SU-DHL-6 (cell line): Measurements from ENCODE around the gene SLC8A3.

ENCODE experiments used
- H2AFZ ChIP-seq: fragments of 200-600 bp; sonication (generic); 2 replicates; pipeline ENCODE4 v1.6.1; 2014; ENCODE audit warnings: low read depth, mild to moderate bottlenecking, moderate library complexity, mixed read lengths, antibody characterized with exemption, low read length; ENCODE audit not compliant: severe bottlenecking
- H3F3A ChIP-seq: fragments of 200-600 bp; shearing (Covaris generic); 2 replicates; pipeline ENCODE4 v1.6.0; 2016; ENCODE audit warnings: antibody characterized with exemption, mild to moderate bottlenecking; ENCODE audit not compliant: insufficient read depth
- H3K27ac ChIP-seq: fragments of 200-600 bp; sonication (generic); 2 replicates; pipeline ENCODE4 v1.5.1; 2016; ENCODE audit warnings: low read depth, mild to moderate bottlenecking, low read length, moderate library complexity, mixed read lengths
- H3K27me3 ChIP-seq: fragments of 200-600 bp; sonication (generic), shearing (Covaris generic); 2 replicates; pipeline ENCODE4 v1.6.0; 2014; ENCODE audit warnings: mild to moderate bottlenecking, low read length
- H3K36me3 ChIP-seq: fragments of 200-600 bp; sonication (generic); 2 replicates; pipeline ENCODE4 v1.6.1; 2014; ENCODE audit warnings: mild to moderate bottlenecking, low read length, mixed read lengths
- H3K4me2 ChIP-seq: fragments of 300-600, 200-600 bp; shearing (Covaris generic), sonication (generic); 2 replicates; pipeline ENCODE4 v1.6.0; 2014; ENCODE audit warnings: low read length, low read depth, mild to moderate bottlenecking; ENCODE audit not compliant: poor library complexity, severe bottlenecking
- H3K4me3 ChIP-seq: fragments of 200-600 bp; sonication (generic); 2 replicates; pipeline ENCODE4 v1.5.1; 2014; ENCODE audit warnings: antibody characterized with exemption, low read length, mild to moderate bottlenecking, mixed read lengths; ENCODE audit not compliant: insufficient read depth, poor library complexity, severe bottlenecking
- H3K79me2 ChIP-seq: fragments of 200-600 bp; sonication (generic); 2 replicates; pipeline ENCODE4 v1.6.1; 2014; ENCODE audit warnings: mild to moderate bottlenecking, low read length, moderate library complexity; ENCODE audit not compliant: insufficient read depth
- H3K9ac ChIP-seq: fragments of 200-600 bp; sonication (generic); 2 replicates; pipeline ENCODE4 v1.7.0; 2014; ENCODE audit warnings: mild to moderate bottlenecking, low read length
- H3K9me2 ChIP-seq: fragments of 200-600 bp; sonication (generic); replicated peaks from 2 replicates; pipeline ENCODE4 v1.6.1; 2014; ENCODE audit warnings: low read length; ENCODE audit not compliant: insufficient read depth
- H3K9me3 ChIP-seq: fragments of 200-600 bp; sonication (generic); 2 replicates; pipeline ENCODE4 v1.6.1; 2014; ENCODE audit warnings: low read length, mixed read lengths; ENCODE audit not compliant: insufficient read depth
- H4K20me1 ChIP-seq: fragments of 200-600 bp; sonication (generic); 2 replicates; pipeline ENCODE4 v1.6.1; 2014; ENCODE audit warnings: low read depth, mild to moderate bottlenecking, antibody characterized with exemption, low read length, moderate library complexity, mixed read lengths
- CTCF ChIP-seq: fragments of 200-600 bp; sonication (generic); IDR thresholded peaks from one replicate; pipeline ENCODE4 v1.5.1; 2017; ENCODE audit warnings: antibody characterized with exemption, mild to moderate bottlenecking, low read length, moderate library complexity; ENCODE audit not compliant: insufficient read depth, poor library complexity, severe bottlenecking
- EZH2phosphoT487 ChIP-seq: fragments of 200-600 bp; sonication (generic), shearing (Covaris generic); conservative IDR thresholded peaks from 2 replicates; pipeline ENCODE4 v1.6.1; 2018; ENCODE audit warnings: mild to moderate bottlenecking, antibody characterized with exemption, low read length, moderate library complexity, mixed read lengths

SLC8A3 gene

GRCh38 chr14:70162358-70162757 lies 26.4 kb downstream of the SLC8A3 start:
- Histone ChIP-seq H2AFZ (no peak overlapping the region), H3K27ac (no peak overlapping the region), H3K9me2 (no peaks in the 10 kb centered on the region), H3K79me2 (no peaks in the 10 kb centered on the region), H3K4me3 (no peak overlapping the region), H3K36me3 (no peaks in the 10 kb centered on the region), H4K20me1 (no peaks in the 10 kb centered on the region), H3K9ac (no peak overlapping the region), H3F3A (no peaks in the 10 kb centered on the region), H3K9me3 (no peaks in the 10 kb centered on the region), H3K27me3 (no peaks in the 10 kb centered on the region; the same call in 1 of the 2 replicates), H3K4me2 (no peak overlapping the region)
- no peak for TF ChIP-seq EZH2phosphoT487
- no peak for TF ChIP-seq CTCF

DNA sequence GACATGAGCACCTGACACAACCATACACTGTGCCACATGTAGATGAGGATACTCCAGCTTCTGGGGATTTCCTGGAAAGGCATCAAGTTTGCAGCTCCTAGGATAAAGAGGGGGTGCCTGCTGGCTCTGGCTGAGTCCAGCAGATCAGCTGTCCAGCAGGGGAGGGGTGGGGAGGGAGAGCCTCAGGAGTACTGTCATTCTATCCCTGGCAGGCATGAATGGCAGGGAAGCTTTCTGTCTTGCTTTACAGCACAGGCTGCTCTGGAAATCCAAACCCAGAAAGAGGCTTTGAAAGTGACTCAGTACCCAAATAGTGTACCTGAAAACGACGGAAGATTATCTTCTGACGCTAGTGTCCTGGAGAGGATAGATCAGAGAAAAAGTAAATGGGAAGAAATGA lies 32.2 kb downstream of the SLC8A3 start:
- H2AFZ ChIP-seq, result no peak overlapping the region
- H3F3A ChIP-seq, result no peaks in the 10 kb centered on the region
- TF ChIP-seq CTCF (no peak), EZH2phosphoT487 (no peak)
- no peak overlapping the region for H3K27ac ChIP-seq
- no peaks in the 10 kb centered on the region for H3K9me3 ChIP-seq
- H3K4me2 ChIP-seq, result no peak overlapping the region
- H4K20me1 ChIP-seq, result no peaks in the 10 kb centered on the region
- H3K27me3 ChIP-seq, result no peaks in the 10 kb centered on the region; the same call in 1 of the 2 replicates
- no peak overlapping the region for H3K9ac ChIP-seq
- H3K79me2 ChIP-seq, result no peaks in the 10 kb centered on the region
- no peaks in the 10 kb centered on the region for H3K36me3 ChIP-seq
- H3K9me2 ChIP-seq, result no peaks in the 10 kb centered on the region
- no peak overlapping the region for H3K4me3 ChIP-seq

- no peak overlapping the region for H2AFZ ChIP-seq
- no peaks in the 10 kb centered on the region for H3K9me3 ChIP-seq
- no peaks in the 10 kb centered on the region for H3F3A ChIP-seq
- no peaks in the 10 kb centered on the region for H3K9me2 ChIP-seq
- no peaks in the 10 kb centered on the region for H4K20me1 ChIP-seq
- no peak overlapping the region for H3K4me3 ChIP-seq
- no peaks in the 10 kb centered on the region for H3K36me3 ChIP-seq
- no peak overlapping the region for H3K27ac ChIP-seq
- TF ChIP-seq CTCF, result no peak
- no peak for TF ChIP-seq EZH2phosphoT487
- no peaks in the 10 kb centered on the region for H3K79me2 ChIP-seq
- H3K4me2 ChIP-seq, result no peak overlapping the region
- H3K27me3 ChIP-seq, result no peaks in the 10 kb centered on the region
- H3K9ac ChIP-seq, result no peak overlapping the region
Observed at GRCh38 chr14:70152704-70153103, 36.0 kb downstream of the SLC8A3 start.
